DOHH2 (cell line): ENCODE data around the gene MFN2.

ENCODE experiments used
- EZH2phosphoT487 ChIP-seq: fragments of 200-600 bp; sonication (generic); IDR thresholded peaks from 2 replicates; pipeline ENCODE4 v1.6.1; 2017; ENCODE audit warnings: borderline replicate concordance, mild to moderate bottlenecking, antibody characterized with exemption, low read length, moderate library complexity, mixed read lengths
- TF ChIP-seq, protein P1 (sequence below): fragments of 200-600 bp; sonication (generic); IDR thresholded peaks from one replicate; pipeline ENCODE4 v1.5.1; 2014; ENCODE audit warnings: antibody characterized with exemption, mild to moderate bottlenecking, low read depth, low read length; ENCODE audit not compliant: poor library complexity, severe bottlenecking

DNA sequence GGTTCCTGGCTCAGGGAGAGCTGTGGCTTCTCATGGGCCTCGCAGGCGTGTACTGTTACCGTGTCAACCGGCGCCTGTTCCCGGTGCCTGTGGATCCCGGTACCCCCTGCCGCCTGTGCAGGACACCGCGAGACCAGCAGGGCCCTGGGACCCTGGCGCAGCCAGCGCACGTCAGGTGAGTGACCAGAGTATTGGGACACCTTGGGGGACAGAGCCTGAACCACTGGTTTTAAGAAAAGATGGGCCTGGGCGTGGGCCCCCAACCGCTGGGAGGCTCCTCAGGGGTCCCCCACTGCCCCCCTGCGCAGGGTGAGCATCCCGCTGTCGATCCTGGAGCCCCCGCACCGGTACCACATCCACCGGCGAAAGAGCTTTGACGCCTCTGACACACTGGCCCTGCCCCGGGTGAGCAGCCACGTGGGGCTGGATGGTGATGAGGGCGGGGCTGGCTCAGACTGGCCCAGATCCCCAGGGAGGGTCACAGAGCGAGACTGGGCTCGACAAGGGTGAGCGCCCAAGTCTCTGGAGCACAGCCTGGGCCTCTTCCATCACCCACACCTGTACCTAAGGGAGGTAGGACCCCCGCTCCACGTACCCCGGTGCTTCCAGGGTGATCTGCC is 49.6 kb downstream of the MFN2 start:
- TF ChIP-seq, protein P1, sequence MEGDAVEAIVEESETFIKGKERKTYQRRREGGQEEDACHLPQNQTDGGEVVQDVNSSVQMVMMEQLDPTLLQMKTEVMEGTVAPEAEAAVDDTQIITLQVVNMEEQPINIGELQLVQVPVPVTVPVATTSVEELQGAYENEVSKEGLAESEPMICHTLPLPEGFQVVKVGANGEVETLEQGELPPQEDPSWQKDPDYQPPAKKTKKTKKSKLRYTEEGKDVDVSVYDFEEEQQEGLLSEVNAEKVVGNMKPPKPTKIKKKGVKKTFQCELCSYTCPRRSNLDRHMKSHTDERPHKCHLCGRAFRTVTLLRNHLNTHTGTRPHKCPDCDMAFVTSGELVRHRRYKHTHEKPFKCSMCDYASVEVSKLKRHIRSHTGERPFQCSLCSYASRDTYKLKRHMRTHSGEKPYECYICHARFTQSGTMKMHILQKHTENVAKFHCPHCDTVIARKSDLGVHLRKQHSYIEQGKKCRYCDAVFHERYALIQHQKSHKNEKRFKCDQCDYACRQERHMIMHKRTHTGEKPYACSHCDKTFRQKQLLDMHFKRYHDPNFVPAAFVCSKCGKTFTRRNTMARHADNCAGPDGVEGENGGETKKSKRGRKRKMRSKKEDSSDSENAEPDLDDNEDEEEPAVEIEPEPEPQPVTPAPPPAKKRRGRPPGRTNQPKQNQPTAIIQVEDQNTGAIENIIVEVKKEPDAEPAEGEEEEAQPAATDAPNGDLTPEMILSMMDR = no peak
- no peak for TF ChIP-seq EZH2phosphoT487
